ENCODE data around the gene NELL1.

The NELL1 gene

DNA sequence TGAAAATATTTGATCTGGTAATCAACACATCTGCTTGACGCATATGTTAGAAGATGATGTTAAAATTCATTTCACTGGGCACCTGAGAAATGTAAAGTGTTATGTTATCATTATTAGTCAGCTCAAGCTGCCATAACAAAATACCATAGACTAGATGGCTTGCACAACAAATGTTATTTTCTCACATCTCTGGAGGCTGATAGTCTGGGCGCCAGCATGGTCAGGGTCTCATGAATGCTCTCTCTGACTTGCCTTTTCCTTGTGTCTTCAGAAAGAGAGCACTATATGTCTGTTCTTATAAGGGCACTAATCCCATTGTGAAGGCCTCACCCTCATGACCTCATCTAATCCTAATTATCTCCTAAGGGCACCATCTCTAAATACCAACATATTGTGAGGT lies 435.3 kb downstream of the NELL1 start:
- H3K36me3 ChIP-seq (ENCODE audit: insufficient read depth, low read length) = no peaks in the 10 kb centered on the region
- no peak overlapping the region for H3K4me3 ChIP-seq
- H3K27ac ChIP-seq = no peak overlapping the region
- no peak overlapping the region for H3K9ac ChIP-seq (ENCODE audit: insufficient read length)
- no peak for DNase-seq (ENCODE audit: low read depth, low spot score)
- TF ChIP-seq FOXP2 (optimal IDR thresholded peaks at IDR 0.05; ENCODE audit: control extremely low read depth, extremely low read length, insufficient read depth) (no peak), EZH2 (IDR thresholded peaks at IDR 0.05) (no peak), POLR2AphosphoS5 (IDR thresholded peaks at IDR 0.05; ENCODE audit: borderline replicate concordance, low read depth, low read length) (no peak)
- no peaks in the 10 kb centered on the region for H3K9me3 ChIP-seq (ENCODE audit: low read depth, low read length)

DNA sequence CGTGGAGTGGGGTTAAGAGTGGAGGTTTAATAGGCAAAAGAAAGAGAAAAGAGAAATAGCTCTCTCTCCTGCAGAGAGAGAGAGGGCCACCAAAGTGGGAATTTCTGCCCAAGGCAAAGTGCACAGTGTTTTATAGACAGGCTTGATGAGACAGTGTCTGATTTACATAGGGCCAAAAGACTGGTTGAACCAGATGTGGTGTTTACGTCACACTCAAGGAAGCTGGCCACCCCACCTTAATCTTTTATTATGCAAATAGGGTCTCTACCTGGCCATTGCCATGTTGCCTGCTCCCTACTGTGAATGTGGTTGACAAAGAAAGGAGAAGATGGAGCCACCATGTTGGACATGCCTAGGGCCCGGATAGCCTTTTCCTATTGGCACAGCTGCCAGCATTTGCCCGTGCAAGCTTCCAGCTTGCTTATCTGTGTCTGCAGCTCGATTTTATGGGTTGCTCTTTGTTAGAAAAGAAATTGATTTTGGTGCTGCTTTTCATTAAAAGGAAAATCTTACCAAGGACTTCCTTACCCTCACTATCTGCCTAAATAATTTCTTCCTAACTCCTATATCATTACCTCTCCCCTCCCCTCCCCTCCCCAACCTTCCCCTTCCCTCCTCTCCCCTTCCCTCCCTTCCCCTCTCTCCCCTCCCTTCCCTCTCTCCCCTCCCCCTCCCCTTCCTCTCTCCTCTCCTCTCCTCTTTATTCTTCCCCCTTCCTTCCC lies 436.0 kb downstream of the NELL1 start:
- H3K36me3 ChIP-seq (ENCODE audit: insufficient read depth, low read length) = no peaks in the 10 kb centered on the region
- H3K27ac ChIP-seq = no peak overlapping the region
- H3K9ac ChIP-seq (ENCODE audit: insufficient read length) = no peak overlapping the region
- no peaks in the 10 kb centered on the region for H3K9me3 ChIP-seq (ENCODE audit: low read depth, low read length)
- DNase-seq (ENCODE audit: low read depth, low spot score) = no peak
- no peak overlapping the region for H3K4me3 ChIP-seq
- no peak for TF ChIP-seq FOXP2 (optimal IDR thresholded peaks at IDR 0.05; ENCODE audit: control extremely low read depth, extremely low read length, insufficient read depth)
- TF ChIP-seq EZH2 (IDR thresholded peaks at IDR 0.05) = no peak
- TF ChIP-seq POLR2AphosphoS5 (IDR thresholded peaks at IDR 0.05; ENCODE audit: borderline replicate concordance, low read depth, low read length) = no peak

DNA sequence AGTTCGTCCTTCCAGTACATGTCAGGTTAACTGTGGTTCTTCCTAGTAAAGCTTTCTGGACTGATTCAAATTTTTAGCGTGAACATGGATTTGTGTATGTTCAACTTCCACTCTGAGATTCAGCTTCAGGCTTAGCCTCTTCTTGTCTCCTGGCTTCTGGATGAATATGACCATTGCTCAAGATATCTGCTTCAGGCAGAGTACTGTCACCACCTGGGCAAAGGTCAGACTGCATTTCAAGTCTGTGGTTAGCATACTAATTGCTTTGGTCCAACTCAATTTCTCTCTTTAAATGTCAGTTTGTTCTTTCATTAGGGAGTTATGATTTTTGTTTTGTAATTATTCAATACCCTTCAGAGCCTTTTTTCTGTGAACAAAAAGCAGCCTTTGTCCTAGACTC lies 440.0 kb downstream of the NELL1 start:
- Histone ChIP-seq H3K9ac (ENCODE audit: insufficient read length) (no peak overlapping the region), H3K27ac (no peak overlapping the region), H3K9me3 (ENCODE audit: low read depth, low read length) (no peaks in the 10 kb centered on the region), H3K36me3 (ENCODE audit: insufficient read depth, low read length) (no peaks in the 10 kb centered on the region), H3K4me3 (no peak overlapping the region)
- no peak for DNase-seq (ENCODE audit: low read depth, low spot score)
- TF ChIP-seq EZH2 (IDR thresholded peaks at IDR 0.05) = no peak
- no peak for TF ChIP-seq POLR2AphosphoS5 (IDR thresholded peaks at IDR 0.05; ENCODE audit: borderline replicate concordance, low read depth, low read length)
- no peak for TF ChIP-seq FOXP2 (optimal IDR thresholded peaks at IDR 0.05; ENCODE audit: control extremely low read depth, extremely low read length, insufficient read depth)

DNA sequence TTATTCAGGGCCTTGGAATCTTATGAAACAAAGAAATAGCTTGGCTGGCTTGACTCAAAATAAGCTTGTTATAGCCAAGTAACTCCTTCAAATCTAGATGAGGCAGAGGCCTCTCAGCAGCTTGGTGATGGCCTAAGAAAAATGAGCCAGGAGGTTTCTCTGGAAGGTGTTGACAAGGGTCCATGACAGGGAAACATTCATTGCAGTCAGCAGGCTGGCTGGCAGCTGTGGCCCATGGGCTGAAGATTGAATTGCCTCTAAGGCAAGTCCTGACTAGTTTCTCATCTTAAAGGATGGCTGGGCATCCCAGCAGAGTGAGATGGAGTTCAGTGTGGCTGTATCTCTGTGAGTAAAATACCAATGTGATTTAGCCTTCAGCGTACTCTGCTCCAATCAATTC lies 441.0 kb downstream of the NELL1 start:
- DNase-seq (ENCODE audit: low read depth, low spot score) = no peak
- no peak overlapping the region for H3K27ac ChIP-seq
- H3K9me3 ChIP-seq (ENCODE audit: low read depth, low read length) = no peaks in the 10 kb centered on the region
- H3K9ac ChIP-seq (ENCODE audit: insufficient read length) = no peak overlapping the region
- TF ChIP-seq EZH2 (IDR thresholded peaks at IDR 0.05) = no peak
- TF ChIP-seq POLR2AphosphoS5 (IDR thresholded peaks at IDR 0.05; ENCODE audit: borderline replicate concordance, low read depth, low read length) = no peak
- no peak for TF ChIP-seq FOXP2 (optimal IDR thresholded peaks at IDR 0.05; ENCODE audit: control extremely low read depth, extremely low read length, insufficient read depth)
- H3K4me3 ChIP-seq = no peak overlapping the region
- H3K36me3 ChIP-seq (ENCODE audit: insufficient read depth, low read length) = no peaks in the 10 kb centered on the region

DNA sequence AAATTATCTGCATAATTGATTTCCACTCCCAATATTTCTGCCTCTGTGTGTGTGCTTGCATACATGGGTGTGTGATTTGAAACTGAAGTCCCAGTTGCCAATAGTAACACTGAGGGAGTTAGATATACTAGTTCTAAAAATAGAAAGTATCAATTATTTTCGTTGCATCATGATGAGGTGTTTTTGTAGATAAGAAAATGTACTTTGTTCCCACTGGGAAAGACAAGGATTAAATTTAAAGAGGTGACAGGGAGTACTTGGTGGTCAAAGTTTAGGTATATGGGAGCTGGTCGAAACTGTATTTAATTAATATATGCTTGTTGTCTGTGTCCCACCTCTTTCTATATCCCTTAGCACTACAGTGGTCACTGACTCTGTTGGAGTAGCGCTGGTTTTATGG lies 444.5 kb downstream of the NELL1 start:
- Histone ChIP-seq H3K9ac (ENCODE audit: insufficient read length) (no peak overlapping the region), H3K9me3 (ENCODE audit: low read depth, low read length) (no peaks in the 10 kb centered on the region), H3K36me3 (ENCODE audit: insufficient read depth, low read length) (no peaks in the 10 kb centered on the region), H3K27ac (no peak overlapping the region), H3K4me3 (no peak overlapping the region)
- TF ChIP-seq FOXP2 (optimal IDR thresholded peaks at IDR 0.05; ENCODE audit: control extremely low read depth, extremely low read length, insufficient read depth) (no peak), POLR2AphosphoS5 (IDR thresholded peaks at IDR 0.05; ENCODE audit: borderline replicate concordance, low read depth, low read length) (no peak), EZH2 (IDR thresholded peaks at IDR 0.05) (no peak)
- DNase-seq (ENCODE audit: low read depth, low spot score) = no peak

DNA sequence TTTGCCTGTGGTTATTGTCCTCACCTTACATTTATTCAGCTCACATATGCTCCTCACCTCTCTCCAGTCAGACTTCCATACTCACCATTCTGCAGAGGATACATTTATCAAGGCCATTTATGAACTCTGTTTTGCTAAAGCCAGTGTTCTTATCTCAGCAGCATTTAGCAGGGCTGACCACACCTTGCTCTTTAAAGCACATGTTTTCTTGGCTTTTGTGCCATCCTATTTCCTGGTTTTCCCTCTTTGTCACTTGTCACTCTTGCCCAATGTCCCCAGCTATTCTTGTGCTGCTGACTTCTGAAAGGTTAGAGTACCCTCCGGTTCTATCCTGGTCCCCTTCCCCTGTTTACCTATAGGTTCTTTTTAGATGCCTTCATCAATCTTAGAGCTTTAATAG lies 446.6 kb downstream of the NELL1 start:
- DNase-seq (ENCODE audit: low read depth, low spot score) = no peak
- Histone ChIP-seq H3K4me3 (no peak overlapping the region), H3K9ac (ENCODE audit: insufficient read length) (no peak overlapping the region), H3K9me3 (ENCODE audit: low read depth, low read length) (no peaks in the 10 kb centered on the region), H3K27ac (no peak overlapping the region), H3K36me3 (ENCODE audit: insufficient read depth, low read length) (no peaks in the 10 kb centered on the region)
- TF ChIP-seq FOXP2 (optimal IDR thresholded peaks at IDR 0.05; ENCODE audit: control extremely low read depth, extremely low read length, insufficient read depth) (no peak), EZH2 (IDR thresholded peaks at IDR 0.05) (no peak), POLR2AphosphoS5 (IDR thresholded peaks at IDR 0.05; ENCODE audit: borderline replicate concordance, low read depth, low read length) (no peak)

DNA sequence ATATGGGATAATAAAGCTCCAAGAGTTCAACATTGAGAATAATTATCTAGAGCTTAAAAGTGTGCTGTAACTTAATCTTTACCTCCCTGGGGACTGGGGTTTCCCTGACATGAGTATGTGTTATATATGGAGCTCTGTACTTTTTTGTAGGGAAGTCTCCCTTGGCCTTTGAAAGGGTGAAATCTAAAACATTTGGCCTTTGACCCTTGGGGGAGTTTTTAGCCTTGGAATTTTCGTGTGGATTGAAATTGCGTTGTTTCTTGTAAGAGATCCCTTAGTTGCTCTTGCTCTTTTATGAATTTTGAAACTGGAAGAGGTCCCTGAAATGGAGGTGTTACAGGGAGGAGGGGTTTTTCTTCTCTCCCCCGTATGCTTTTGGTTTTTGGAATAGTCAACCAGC lies 450.0 kb downstream of the NELL1 start:
- H3K36me3 ChIP-seq (ENCODE audit: insufficient read depth, low read length) = no peaks in the 10 kb centered on the region
- H3K27ac ChIP-seq = no peak overlapping the region
- H3K9me3 ChIP-seq (ENCODE audit: low read depth, low read length) = no peaks in the 10 kb centered on the region
- TF ChIP-seq FOXP2 (optimal IDR thresholded peaks at IDR 0.05; ENCODE audit: control extremely low read depth, extremely low read length, insufficient read depth) (no peak), POLR2AphosphoS5 (IDR thresholded peaks at IDR 0.05; ENCODE audit: borderline replicate concordance, low read depth, low read length) (no peak), EZH2 (IDR thresholded peaks at IDR 0.05) (no peak)
- no peak overlapping the region for H3K4me3 ChIP-seq
- DNase-seq (ENCODE audit: low read depth, low spot score) = no peak
- no peak overlapping the region for H3K9ac ChIP-seq (ENCODE audit: insufficient read length)

DNA sequence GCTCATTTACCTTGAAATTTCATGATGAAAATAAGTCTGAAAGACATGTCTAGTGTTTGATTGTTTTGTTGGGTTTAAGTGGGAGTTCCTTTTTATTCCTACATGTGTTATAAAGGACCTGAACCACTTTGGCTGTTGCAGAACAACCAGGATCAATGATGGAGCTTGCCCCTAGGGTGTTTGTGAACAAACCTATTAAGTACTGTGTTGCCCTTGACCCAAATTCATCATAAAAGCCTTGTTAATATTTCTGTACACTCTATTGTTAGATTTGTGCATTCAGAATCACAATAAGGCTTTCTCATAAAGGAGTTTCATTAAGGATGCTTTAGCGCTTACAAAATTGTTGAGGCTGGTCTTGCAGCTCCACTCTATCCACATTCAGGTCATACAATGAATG lies 452.6 kb downstream of the NELL1 start:
- Histone ChIP-seq H3K36me3 (ENCODE audit: insufficient read depth, low read length) (no peaks in the 10 kb centered on the region), H3K27ac (no peak overlapping the region), H3K4me3 (no peak overlapping the region), H3K9ac (ENCODE audit: insufficient read length) (no peak overlapping the region), H3K9me3 (ENCODE audit: low read depth, low read length) (no peaks in the 10 kb centered on the region)
- no peak for DNase-seq (ENCODE audit: low read depth, low spot score)
- TF ChIP-seq POLR2AphosphoS5 (IDR thresholded peaks at IDR 0.05; ENCODE audit: borderline replicate concordance, low read depth, low read length) (no peak), EZH2 (IDR thresholded peaks at IDR 0.05) (no peak), FOXP2 (optimal IDR thresholded peaks at IDR 0.05; ENCODE audit: control extremely low read depth, extremely low read length, insufficient read depth) (no peak)

DNA sequence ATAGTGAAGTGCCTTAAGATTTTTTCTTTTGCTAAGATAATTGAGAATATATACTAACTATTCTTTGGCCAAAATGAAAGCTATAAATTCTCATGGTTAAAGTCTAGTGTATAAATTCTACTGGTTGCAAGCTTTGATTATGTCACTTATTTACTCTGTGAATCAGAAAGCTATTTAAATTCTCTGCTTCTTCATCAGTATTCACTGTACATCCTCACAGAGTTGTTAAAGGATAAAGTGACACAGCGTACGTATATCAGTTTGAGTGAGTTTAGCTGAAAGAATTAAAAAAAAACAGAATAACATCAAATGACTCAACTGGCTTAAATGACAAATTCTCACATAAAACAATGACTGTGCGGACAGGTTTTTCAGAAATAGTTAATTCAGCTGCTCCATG lies 453.1 kb downstream of the NELL1 start:
- no peak for TF ChIP-seq EZH2 (IDR thresholded peaks at IDR 0.05)
- no peak for TF ChIP-seq FOXP2 (optimal IDR thresholded peaks at IDR 0.05; ENCODE audit: control extremely low read depth, extremely low read length, insufficient read depth)
- TF ChIP-seq POLR2AphosphoS5 (IDR thresholded peaks at IDR 0.05; ENCODE audit: borderline replicate concordance, low read depth, low read length) = no peak
- H3K4me3 ChIP-seq = no peak overlapping the region
- H3K36me3 ChIP-seq (ENCODE audit: insufficient read depth, low read length) = no peaks in the 10 kb centered on the region
- H3K9ac ChIP-seq (ENCODE audit: insufficient read length) = no peak overlapping the region
- H3K9me3 ChIP-seq (ENCODE audit: low read depth, low read length) = no peaks in the 10 kb centered on the region
- no peak overlapping the region for H3K27ac ChIP-seq
- no peak for DNase-seq (ENCODE audit: low read depth, low spot score)

Data from SK-N-MC (cell line).